ENCODE data around the gene MMP10.
"Not testable (repeated sequence)": the region's sequence is repeated elsewhere in the genome, so short reads cannot be mapped to it uniquely, and the experiment has no call there.

Gene MMP10

GRCh38 chr11:102783016-102783415 lies 2.6 kb upstream of the MMP10 start:
- DNase-seq (ENCODE audit: low read depth), result no peak

- DNase-seq (ENCODE audit: low read depth), result no peak
These were observed 1.2 kb upstream of the MMP10 start for GRCh38 chr11:102781676-102782075.

- DNase-seq (ENCODE audit: low read depth), result no peak
These were observed 4.0 kb downstream of the MMP10 start for GRCh38 chr11:102776454-102776853.

- no peak for DNase-seq (ENCODE audit: low read depth)
These were observed 7.0 kb downstream of the MMP10 start for GRCh38 chr11:102773386-102773785.

GRCh38 chr11:102771351-102771750 lies 9.1 kb downstream of the MMP10 start:
- no peak for DNase-seq (ENCODE audit: low read depth)

GRCh38 chr11:102770191-102770590 lies 10.2 kb downstream of the MMP10 start:
- no peak for DNase-seq (ENCODE audit: low read depth)

- DNase-seq (ENCODE audit: low read depth), result no peak
These were observed 12.6 kb downstream of the MMP10 start for GRCh38 chr11:102767800-102768199.

GRCh38 chr11:102763440-102763839 lies 17.0 kb downstream of the MMP10 start:
- DNase-seq (ENCODE audit: low read depth), result peak; percentile 85

- DNase-seq (ENCODE audit: low read depth), result peak; percentile 84
These were observed 18.1 kb downstream of the MMP10 start for GRCh38 chr11:102762361-102762767.

GRCh38 chr11:102761646-102762238 lies 18.7 kb downstream of the MMP10 start:
- peak; percentile 41 for DNase-seq (ENCODE audit: low read depth)

GRCh38 chr11:102760344-102761035 lies 19.9 kb downstream of the MMP10 start:
- peak; percentile 98 for DNase-seq (ENCODE audit: low read depth)

GRCh38 chr11:102757823-102758549 lies 22.4 kb downstream of the MMP10 start:
- DNase-seq (ENCODE audit: low read depth), result peak; percentile 79

GRCh38 chr11:102753267-102753666 lies 27.2 kb downstream of the MMP10 start:
- no peak for DNase-seq (ENCODE audit: low read depth)

- no peak for DNase-seq (ENCODE audit: low read depth)
These were observed 28.8 kb downstream of the MMP10 start for GRCh38 chr11:102751673-102752072.

GRCh38 chr11:102749101-102749722 lies 31.2 kb downstream of the MMP10 start:
- no peak for DNase-seq (ENCODE audit: low read depth)

GRCh38 chr11:102746746-102747578 lies 33.5 kb downstream of the MMP10 start:
- not testable (repeated sequence) for DNase-seq (ENCODE audit: low read depth)

- peak; percentile 37 for DNase-seq (ENCODE audit: low read depth)
These were observed 45.8 kb downstream of the MMP10 start for GRCh38 chr11:102734650-102735049.

GRCh38 chr11:102733232-102733875 lies 47.1 kb downstream of the MMP10 start:
- peak; percentile 73 for DNase-seq (ENCODE audit: low read depth)

GRCh38 chr11:102730944-102731343 lies 49.5 kb downstream of the MMP10 start:
- not testable (repeated sequence) for DNase-seq (ENCODE audit: low read depth)

- DNase-seq (ENCODE audit: low read depth), result peak; percentile 57
These were observed 50.3 kb downstream of the MMP10 start for GRCh38 chr11:102729849-102730815.

All from ELR (cell line).